Activated CD8-positive, alpha-beta memory T cell treated with anti-CD3 and anti-CD28 coated beads, Interleukin-2, amount 10 ng/mL, durations not matched to agents 7 days and 5 days (primary cell): Measurements from ENCODE around the gene RRP1B. TPM values are rescaled to one million over a fixed set of nuclear protein-coding genes. Genes with fewer than 3 reads are reported as not detected.
"Not testable (repeated sequence)": the region's sequence is repeated elsewhere in the genome, so short reads cannot be mapped to it uniquely, and the experiment has no call there.

Experiments
- ATAC-seq: fragments of 150-1000 bp; cut with Tn5 transposase; one replicate; pipeline ENCODE4 v1.10.0; 2021; ENCODE audit warnings: moderate library complexity
- CTCF ChIA-PET: fragments of 350-600 bp; sonication (Branson Sonifier 250); formaldehyde crosslinking; loops from one replicate; lab custom pipeline; 2021; ENCODE audit warnings: antibody characterized with exemption; lab: Charles Lee
- DNase-seq: peaks from one replicate; pipeline ENCODE4 v3.0.0-alpha.2; 2020
- H3K27ac Mint-ChIP-seq: one replicate; pipeline ENCODE4 v1.8.0; 2021; ENCODE audit warnings: mild to moderate bottlenecking, mixed read lengths
- H3K27me3 Mint-ChIP-seq: one replicate; pipeline ENCODE4 v1.8.0; 2021; ENCODE audit warnings: mixed read lengths
- H3K36me3 Mint-ChIP-seq: one replicate; pipeline ENCODE4 v1.8.0; 2021; ENCODE audit warnings: mild to moderate bottlenecking, mixed read lengths
- H3K4me1 Mint-ChIP-seq: one replicate; pipeline ENCODE4 v1.8.0; 2021; ENCODE audit warnings: mixed read lengths
- H3K4me3 Mint-ChIP-seq: one replicate; pipeline ENCODE4 v1.8.0; 2021; ENCODE audit warnings: mild to moderate bottlenecking, moderate library complexity, mixed read lengths
- H3K9me3 Mint-ChIP-seq: one replicate; pipeline ENCODE4 v1.8.0; 2022; ENCODE audit warnings: low read depth, mixed read lengths
- total RNA-seq, 2 experiments: library from RNA; stranded (reverse); gene quantifications; one replicate each; pipeline ENCODE4 v1.2.3, GENCODE V29; 2021

RRP1B gene
- total RNA-seq, 2 experiments from 2014 or later, result 49.1 to 50.4 TPM

GRCh38 chr21:43663033-43663432, 3.7 kb downstream of the RRP1B start:
- DNase-seq (peak; percentile 59), ATAC-seq (no peak)
- CTCF ChIA-PET, result interaction anchor here (1.9 kb wide), 1 partner anchor 43 kb away, joined by 5 read pairs; no protein-coding TSS in a partner anchor
- Mint-ChIP-seq H3K36me3 (peaks cover 59% of the 10 kb centered on the region), H3K4me3 (peak overlapping the region; percentile 54), H3K4me1 (peaks cover 68% of the 10 kb centered on the region), H3K9me3 (peaks cover 7% of the 10 kb centered on the region), H3K27ac (peak overlapping the region; percentile 86), H3K27me3 (no peaks in the 10 kb centered on the region)

GRCh38 chr21:43664358-43664757, 5.0 kb downstream of the RRP1B start:
- peak overlapping the region; percentile 21 for H3K27ac Mint-ChIP-seq
- CTCF ChIA-PET, result interaction anchor here (1.9 kb wide), 1 partner anchor 42 kb away, joined by 5 read pairs; no protein-coding TSS in a partner anchor
- H3K27me3 Mint-ChIP-seq, result no peaks in the 10 kb centered on the region
- no peak for DNase-seq
- H3K4me1 Mint-ChIP-seq, result peaks cover 67% of the 10 kb centered on the region
- no peak for ATAC-seq
- peaks cover 7% of the 10 kb centered on the region for H3K9me3 Mint-ChIP-seq
- peaks cover 59% of the 10 kb centered on the region for H3K36me3 Mint-ChIP-seq
- no peak overlapping the region for H3K4me3 Mint-ChIP-seq

DNA sequence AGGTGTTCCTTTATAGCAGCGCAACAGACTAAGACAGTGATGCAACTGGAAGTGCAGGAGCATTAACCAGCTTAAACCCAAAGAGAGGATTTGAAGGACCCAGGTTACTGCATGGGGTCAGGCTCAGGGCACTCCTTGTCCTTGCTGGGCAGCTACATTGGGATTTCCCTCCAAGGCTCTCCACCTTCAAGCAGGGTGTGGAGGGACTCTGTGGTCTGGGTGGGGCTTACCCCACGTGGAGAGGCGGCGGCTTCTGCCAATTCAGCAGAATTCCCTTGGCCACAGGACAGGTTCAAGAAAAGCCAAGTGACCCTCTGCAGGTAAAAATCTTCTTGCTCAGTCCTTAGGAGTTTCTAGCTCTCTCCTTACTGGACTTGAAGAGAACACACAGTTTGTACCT, 6.5 kb downstream of the RRP1B start:
- DNase-seq, result no peak
- H3K4me1 Mint-ChIP-seq, result peaks cover 63% of the 10 kb centered on the region
- H3K27ac Mint-ChIP-seq, result peak overlapping the region; percentile 8
- H3K36me3 Mint-ChIP-seq, result peaks cover 63% of the 10 kb centered on the region
- peaks cover 7% of the 10 kb centered on the region for H3K9me3 Mint-ChIP-seq
- no peaks in the 10 kb centered on the region for H3K27me3 Mint-ChIP-seq
- ATAC-seq, result no peak
- CTCF ChIA-PET, result interaction anchor here (0.8 kb wide), 1 partner anchor 10 kb away, joined by 3 read pairs; no protein-coding TSS in a partner anchor
- no peak overlapping the region for H3K4me3 Mint-ChIP-seq

DNA sequence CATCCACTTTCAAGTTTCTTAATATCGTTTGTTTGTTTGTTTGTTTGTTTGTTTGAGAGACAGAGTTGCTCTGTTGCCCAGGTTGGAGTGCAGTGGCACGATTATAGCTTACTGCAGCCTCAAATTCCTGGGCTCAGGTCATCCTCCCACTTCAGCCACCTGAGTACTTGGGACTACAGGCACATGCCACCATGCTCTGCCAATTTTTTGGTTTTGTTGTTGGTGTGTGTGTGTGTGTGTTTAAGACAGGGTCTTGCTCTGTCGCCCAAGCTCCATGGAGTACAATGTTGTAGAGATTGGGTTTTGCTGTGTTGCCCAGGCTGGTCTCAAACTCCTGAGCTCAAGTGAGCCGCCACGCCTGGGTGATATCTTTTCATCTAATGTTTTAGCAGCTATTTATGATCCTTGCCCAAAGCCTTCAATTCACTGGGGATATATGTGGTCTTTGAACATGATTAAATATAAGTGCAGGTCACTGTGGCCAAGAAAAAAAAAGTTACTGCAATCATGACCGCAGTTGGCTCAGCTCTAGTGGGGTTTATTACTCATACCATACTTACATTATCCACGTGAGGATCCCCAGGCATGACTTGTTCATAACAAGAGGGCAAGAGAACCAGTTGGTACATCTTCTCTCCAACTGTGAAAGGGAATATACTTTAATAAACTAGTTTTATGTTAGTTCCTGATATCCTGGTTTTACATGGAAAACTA, 8.0 kb downstream of the RRP1B start:
- Mint-ChIP-seq H3K9me3 (peaks cover 7% of the 10 kb centered on the region), H3K27ac (peak overlapping the region; percentile 48), H3K27me3 (no peaks in the 10 kb centered on the region), H3K4me1 (peaks cover 48% of the 10 kb centered on the region), H3K4me3 (no peak overlapping the region), H3K36me3 (peaks cover 56% of the 10 kb centered on the region)
- CTCF ChIA-PET, result no interaction called here
- ATAC-seq, result peak; percentile 79
- DNase-seq, result peak; percentile 56

GRCh38 chr21:43669828-43670605, 10.7 kb downstream of the RRP1B start:
- no peak overlapping the region for H3K4me3 Mint-ChIP-seq
- H3K36me3 Mint-ChIP-seq, result peaks cover 49% of the 10 kb centered on the region
- CTCF ChIA-PET, result interaction anchor here (0.7 kb wide), 1 partner anchor 14 kb away, joined by 3 read pairs; no protein-coding TSS in a partner anchor
- no peak for ATAC-seq
- no peak for DNase-seq
- H3K27ac Mint-ChIP-seq, result no peak overlapping the region
- peaks cover 7% of the 10 kb centered on the region for H3K9me3 Mint-ChIP-seq
- peaks cover 25% of the 10 kb centered on the region for H3K4me1 Mint-ChIP-seq
- no peaks in the 10 kb centered on the region for H3K27me3 Mint-ChIP-seq

DNA sequence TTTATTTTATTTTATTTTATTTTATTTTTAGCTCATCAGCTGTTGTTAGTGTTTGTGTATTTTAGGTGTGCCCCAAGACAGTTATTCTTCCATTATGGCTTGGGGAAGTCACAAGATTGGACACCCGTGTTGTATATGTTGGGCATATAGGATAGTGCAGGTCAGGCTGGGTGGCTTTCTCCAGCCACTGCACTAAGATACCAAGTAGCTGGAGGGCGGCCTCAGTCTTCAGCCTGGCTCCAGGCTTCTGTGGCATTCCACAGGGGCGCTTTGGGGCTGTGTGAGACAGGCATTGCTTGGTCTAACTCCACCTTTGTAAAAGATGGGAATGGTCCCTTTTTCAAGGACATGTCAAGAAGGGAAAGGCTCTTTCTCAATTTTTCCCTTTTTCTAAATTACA, 16.5 kb downstream of the RRP1B start:
- Mint-ChIP-seq H3K9me3 (no peaks in the 10 kb centered on the region), H3K36me3 (peaks cover 57% of the 10 kb centered on the region), H3K4me3 (no peak overlapping the region), H3K27ac (no peak overlapping the region), H3K27me3 (no peaks in the 10 kb centered on the region), H3K4me1 (peaks cover 6% of the 10 kb centered on the region)
- CTCF ChIA-PET, result interaction anchor here (1.0 to 2.0 kb wide), 2 partner anchors 9 to 25 kb away, joined by 3 to 4 read pairs; no protein-coding TSS in a partner anchor
- DNase-seq (no peak), ATAC-seq (no peak)

DNA sequence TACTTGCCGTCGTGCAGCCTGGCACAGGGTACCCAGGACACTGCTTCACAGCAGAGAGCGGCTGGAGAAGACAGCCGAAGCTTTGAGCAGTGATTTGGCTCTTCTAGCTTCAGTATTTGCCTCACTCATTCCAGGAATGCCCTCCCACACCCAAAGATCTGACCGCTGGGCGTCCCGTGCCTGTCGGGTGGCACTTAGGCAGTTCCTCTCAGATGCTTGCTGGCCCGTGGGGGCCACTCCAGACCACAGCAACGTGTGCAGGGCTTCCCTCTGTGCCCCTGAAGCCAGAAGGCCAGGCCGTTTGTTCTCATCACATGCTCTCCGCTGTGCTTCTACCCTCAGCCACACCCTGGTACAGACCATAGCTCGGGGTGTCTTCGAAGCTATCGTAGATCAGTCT, 17.0 kb downstream of the RRP1B start:
- CTCF ChIA-PET, result interaction anchor here (1.0 to 2.0 kb wide), 2 partner anchors 10 to 25 kb away, joined by 3 to 4 read pairs; no protein-coding TSS in a partner anchor
- DNase-seq (no peak), ATAC-seq (no peak)
- Mint-ChIP-seq H3K4me1 (peaks cover 6% of the 10 kb centered on the region), H3K4me3 (no peak overlapping the region), H3K36me3 (peaks cover 57% of the 10 kb centered on the region), H3K9me3 (no peaks in the 10 kb centered on the region), H3K27me3 (no peaks in the 10 kb centered on the region), H3K27ac (no peak overlapping the region)

GRCh38 chr21:43679951-43680350, 20.6 kb downstream of the RRP1B start:
- Mint-ChIP-seq H3K27ac (peak overlapping the region; percentile 1), H3K4me3 (no peak overlapping the region), H3K36me3 (peaks cover 59% of the 10 kb centered on the region), H3K9me3 (no peaks in the 10 kb centered on the region), H3K27me3 (no peaks in the 10 kb centered on the region), H3K4me1 (peaks cover 20% of the 10 kb centered on the region)
- no peak for ATAC-seq
- CTCF ChIA-PET, result no interaction called here
- DNase-seq, result no peak

- H3K27me3 Mint-ChIP-seq, H3K27ac Mint-ChIP-seq, H3K9me3 Mint-ChIP-seq, ATAC-seq, CTCF ChIA-PET, DNase-seq, H3K4me3 Mint-ChIP-seq: not testable (repeated sequence)
- peaks cover 20% of the 10 kb centered on the region for H3K4me1 Mint-ChIP-seq
- peaks cover 60% of the 10 kb centered on the region for H3K36me3 Mint-ChIP-seq
Observed at GRCh38 chr21:43680421-43680820, 21.1 kb downstream of the RRP1B start.

GRCh38 chr21:43681650-43682049, 22.3 kb downstream of the RRP1B start:
- Mint-ChIP-seq H3K4me1 (peaks cover 20% of the 10 kb centered on the region), H3K9me3 (no peaks in the 10 kb centered on the region), H3K36me3 (peaks cover 63% of the 10 kb centered on the region), H3K27ac (no peak overlapping the region), H3K27me3 (no peaks in the 10 kb centered on the region), H3K4me3 (no peak overlapping the region)
- DNase-seq (no peak), ATAC-seq (no peak)
- CTCF ChIA-PET, result no interaction called here

DNA sequence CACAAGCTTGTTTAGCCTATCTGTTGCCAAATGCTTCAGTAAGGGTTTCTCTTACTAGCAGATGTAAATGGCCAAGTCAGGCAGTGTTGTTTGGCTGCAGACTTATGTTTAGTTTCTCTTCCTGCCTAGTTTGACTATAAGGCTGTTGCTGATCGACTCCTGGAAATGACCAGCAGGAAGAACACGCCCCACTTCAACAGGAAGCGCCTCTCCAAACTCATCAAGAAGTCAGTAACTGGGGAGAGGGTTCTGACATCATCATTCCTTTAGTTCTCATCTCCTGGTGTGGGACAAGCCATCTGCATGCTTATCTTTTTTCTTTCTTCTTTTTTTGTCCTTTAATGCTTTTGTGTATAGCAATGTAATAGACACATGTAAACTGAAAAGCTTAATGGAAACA, 25.1 kb downstream of the RRP1B start:
- H3K4me3 Mint-ChIP-seq, result no peak overlapping the region
- H3K9me3 Mint-ChIP-seq, result no peaks in the 10 kb centered on the region
- DNase-seq (no peak), ATAC-seq (peak; percentile 45)
- CTCF ChIA-PET, result interaction anchor here (1.7 kb wide), 1 partner anchor 44 kb away, joined by 4 read pairs; no protein-coding TSS in a partner anchor
- H3K4me1 Mint-ChIP-seq, result peaks cover 14% of the 10 kb centered on the region
- H3K27me3 Mint-ChIP-seq, result no peaks in the 10 kb centered on the region
- peak overlapping the region; percentile 78 for H3K27ac Mint-ChIP-seq
- peaks cover 52% of the 10 kb centered on the region for H3K36me3 Mint-ChIP-seq

DNA sequence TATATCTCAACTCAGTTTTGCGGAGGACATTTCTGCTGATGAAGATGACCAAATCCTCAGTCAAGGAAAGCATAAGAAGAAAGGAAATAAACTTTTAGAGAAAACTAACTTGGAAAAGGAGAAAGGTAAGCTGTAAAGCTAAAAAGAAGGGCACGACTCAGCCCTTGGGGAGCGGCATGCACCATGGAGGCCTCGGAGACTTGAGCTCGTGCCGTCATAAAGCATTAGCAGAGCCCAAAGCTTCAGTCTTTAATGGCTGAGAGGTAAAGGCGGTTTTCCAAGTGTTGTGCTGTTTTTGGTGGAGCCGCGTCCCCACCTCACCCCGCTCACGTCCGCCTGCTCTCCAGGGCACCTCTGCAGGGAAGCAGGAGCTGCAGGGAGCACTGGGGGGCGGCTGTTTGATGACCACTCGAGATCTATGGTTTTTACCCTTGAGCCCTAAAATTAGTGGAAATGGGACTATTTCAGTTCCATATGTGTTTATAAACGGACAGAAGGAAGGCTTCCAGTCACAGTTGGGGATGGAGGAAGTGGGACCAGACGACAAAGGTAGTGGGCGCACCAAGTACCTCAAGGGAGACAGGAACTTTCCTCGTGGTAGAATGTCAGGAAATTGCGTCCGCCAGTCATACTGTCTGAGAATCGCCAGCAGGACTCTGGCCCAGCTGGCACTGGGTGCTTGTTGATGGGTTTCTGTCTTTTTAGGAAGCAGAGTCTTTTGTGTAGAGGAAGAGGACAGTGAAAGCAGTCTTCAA, 27.6 kb downstream of the RRP1B start:
- H3K27me3 Mint-ChIP-seq, result no peaks in the 10 kb centered on the region
- no peak overlapping the region for H3K27ac Mint-ChIP-seq
- H3K4me1 Mint-ChIP-seq, result peaks cover 14% of the 10 kb centered on the region
- no peaks in the 10 kb centered on the region for H3K9me3 Mint-ChIP-seq
- no peak overlapping the region for H3K4me3 Mint-ChIP-seq
- peaks cover 52% of the 10 kb centered on the region for H3K36me3 Mint-ChIP-seq
- DNase-seq (no peak), ATAC-seq (no peak)
- CTCF ChIA-PET, result no interaction called here
